ENCODE data around the gene IGFL3.
"Not testable (repeated sequence)": the region's sequence is repeated elsewhere in the genome, so short reads cannot be mapped to it uniquely, and the experiment has no call there.

IGFL3 gene

GRCh38 chr19:46124638-46125115 is at the start of gene IGFL3:
IGFL3 (minus strand) TSS chr19:46124688; CDS start chr19:46124649, 39 bp downstream.
- DNase-seq (ENCODE audit: low spot score): peak; percentile 35

- no peak for DNase-seq (ENCODE audit: low spot score)
These were observed 49.5 kb upstream of the IGFL3 start for GRCh38 chr19:46173886-46174480.

- no peak for DNase-seq (ENCODE audit: low spot score)
These were observed 38.2 kb upstream of the IGFL3 start for GRCh38 chr19:46162731-46163130.

GRCh38 chr19:46161642-46162257 is 37.3 kb upstream of the IGFL3 start:
- not testable (repeated sequence) for DNase-seq (ENCODE audit: low spot score)

- DNase-seq (ENCODE audit: low spot score): no peak
These were observed 35.8 kb upstream of the IGFL3 start for GRCh38 chr19:46160233-46160775.

GRCh38 chr19:46159418-46160232 is 35.1 kb upstream of the IGFL3 start:
- DNase-seq (ENCODE audit: low spot score): no peak

- no peak for DNase-seq (ENCODE audit: low spot score)
These were observed 30.7 kb upstream of the IGFL3 start for GRCh38 chr19:46155237-46155636.

GRCh38 chr19:46150606-46151005 is 26.1 kb upstream of the IGFL3 start:
- DNase-seq (ENCODE audit: low spot score): no peak

- no peak for DNase-seq (ENCODE audit: low spot score)
These were observed 23.4 kb upstream of the IGFL3 start, which contains the start of gene IGFL2 for GRCh38 chr19:46147791-46148288. IGFL2 (plus strand) TSS chr19:46148238; CDS start chr19:46148279, 41 bp downstream.

- no peak for DNase-seq (ENCODE audit: low spot score)
These were observed 22.8 kb upstream of the IGFL3 start for GRCh38 chr19:46147166-46147740.

- DNase-seq (ENCODE audit: low spot score): no peak
These were observed 20.3 kb upstream of the IGFL3 start for GRCh38 chr19:46144756-46145155.

GRCh38 chr19:46142294-46142693 is 17.8 kb upstream of the IGFL3 start:
- no peak for DNase-seq (ENCODE audit: low spot score)

- DNase-seq (ENCODE audit: low spot score): no peak
These were observed 16.9 kb upstream of the IGFL3 start for GRCh38 chr19:46141421-46141820.

- no peak for DNase-seq (ENCODE audit: low spot score)
These were observed 13.5 kb upstream of the IGFL3 start for GRCh38 chr19:46137915-46138473.

GRCh38 chr19:46134527-46134926 is 10.0 kb upstream of the IGFL3 start:
- no peak for DNase-seq (ENCODE audit: low spot score)

GRCh38 chr19:46133777-46134241 is 9.3 kb upstream of the IGFL3 start:
- no peak for DNase-seq (ENCODE audit: low spot score)

- DNase-seq (ENCODE audit: low spot score): peak; percentile 71
These were observed 8.7 kb upstream of the IGFL3 start for GRCh38 chr19:46133101-46133627.

GRCh38 chr19:46132508-46133100 is 8.1 kb upstream of the IGFL3 start:
- DNase-seq (ENCODE audit: low spot score): no peak

- DNase-seq (ENCODE audit: low spot score): no peak
These were observed 7.1 kb upstream of the IGFL3 start for GRCh38 chr19:46131485-46132143.

GRCh38 chr19:46126086-46126580 is 1.6 kb upstream of the IGFL3 start:
- no peak for DNase-seq (ENCODE audit: low spot score)
